Measurements from ENCODE around the gene BSG.
A peak's percentile ranks its signal among the peaks of the same experiment; 100 is the strongest.

The BSG gene

DNA sequence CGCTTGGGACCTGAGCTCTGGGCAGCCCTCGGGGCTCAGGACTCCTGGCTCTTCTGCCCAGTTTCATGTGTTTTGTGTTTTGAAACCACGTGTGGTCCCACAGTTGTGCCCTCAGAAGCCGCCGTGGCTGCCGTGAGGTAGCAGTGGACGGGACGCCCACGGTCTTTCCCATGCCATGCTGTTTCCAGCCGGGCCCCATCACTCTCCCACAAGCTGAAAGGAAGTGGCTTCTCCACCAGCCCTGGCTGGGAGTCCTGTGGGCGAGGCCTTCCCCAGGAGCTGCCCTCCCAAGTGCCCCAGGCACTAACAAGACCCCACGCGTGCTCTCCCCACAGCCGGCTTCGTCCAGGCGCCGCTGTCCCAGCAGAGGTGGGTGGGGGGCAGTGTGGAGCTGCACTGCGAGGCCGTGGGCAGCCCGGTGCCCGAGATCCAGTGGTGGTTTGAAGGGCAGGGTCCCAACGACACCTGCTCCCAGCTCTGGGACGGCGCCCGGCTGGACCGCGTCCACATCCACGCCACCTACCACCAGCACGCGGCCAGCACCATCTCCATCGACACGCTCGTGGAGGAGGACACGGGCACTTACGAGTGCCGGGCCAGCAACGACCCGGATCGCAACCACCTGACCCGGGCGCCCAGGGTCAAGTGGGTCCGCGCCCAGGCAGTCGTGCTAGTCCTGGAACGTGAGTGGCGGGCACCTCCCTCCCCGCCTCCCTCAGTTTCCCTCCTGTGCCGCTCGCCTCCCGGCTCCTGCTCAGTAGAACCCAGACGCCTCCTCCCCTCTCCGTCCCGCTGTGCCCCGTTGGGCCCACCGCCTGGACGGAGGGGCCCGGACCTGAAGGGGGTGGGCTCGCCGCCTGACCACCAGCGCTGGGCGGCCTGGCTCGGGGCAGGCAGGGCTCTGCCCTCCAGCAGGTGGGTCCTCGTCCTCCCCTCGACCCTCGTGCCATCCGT is 5.3 kb downstream of the BSG start:
- TF ChIP-seq, protein P1, sequence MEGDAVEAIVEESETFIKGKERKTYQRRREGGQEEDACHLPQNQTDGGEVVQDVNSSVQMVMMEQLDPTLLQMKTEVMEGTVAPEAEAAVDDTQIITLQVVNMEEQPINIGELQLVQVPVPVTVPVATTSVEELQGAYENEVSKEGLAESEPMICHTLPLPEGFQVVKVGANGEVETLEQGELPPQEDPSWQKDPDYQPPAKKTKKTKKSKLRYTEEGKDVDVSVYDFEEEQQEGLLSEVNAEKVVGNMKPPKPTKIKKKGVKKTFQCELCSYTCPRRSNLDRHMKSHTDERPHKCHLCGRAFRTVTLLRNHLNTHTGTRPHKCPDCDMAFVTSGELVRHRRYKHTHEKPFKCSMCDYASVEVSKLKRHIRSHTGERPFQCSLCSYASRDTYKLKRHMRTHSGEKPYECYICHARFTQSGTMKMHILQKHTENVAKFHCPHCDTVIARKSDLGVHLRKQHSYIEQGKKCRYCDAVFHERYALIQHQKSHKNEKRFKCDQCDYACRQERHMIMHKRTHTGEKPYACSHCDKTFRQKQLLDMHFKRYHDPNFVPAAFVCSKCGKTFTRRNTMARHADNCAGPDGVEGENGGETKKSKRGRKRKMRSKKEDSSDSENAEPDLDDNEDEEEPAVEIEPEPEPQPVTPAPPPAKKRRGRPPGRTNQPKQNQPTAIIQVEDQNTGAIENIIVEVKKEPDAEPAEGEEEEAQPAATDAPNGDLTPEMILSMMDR (IDR thresholded peaks at IDR 0.05; ENCODE audit: low read depth, low read length) = no peak
- in situ Hi-C loops (cut with HindIII; ENCODE audit: low sequenced_read_pairs) = no loop called here
- DNase-seq (ENCODE audit: low read depth, low spot score) = no peak
- H3K4me3 ChIP-seq (ENCODE audit: low read depth, low read length) = no peak overlapping the region

DNA sequence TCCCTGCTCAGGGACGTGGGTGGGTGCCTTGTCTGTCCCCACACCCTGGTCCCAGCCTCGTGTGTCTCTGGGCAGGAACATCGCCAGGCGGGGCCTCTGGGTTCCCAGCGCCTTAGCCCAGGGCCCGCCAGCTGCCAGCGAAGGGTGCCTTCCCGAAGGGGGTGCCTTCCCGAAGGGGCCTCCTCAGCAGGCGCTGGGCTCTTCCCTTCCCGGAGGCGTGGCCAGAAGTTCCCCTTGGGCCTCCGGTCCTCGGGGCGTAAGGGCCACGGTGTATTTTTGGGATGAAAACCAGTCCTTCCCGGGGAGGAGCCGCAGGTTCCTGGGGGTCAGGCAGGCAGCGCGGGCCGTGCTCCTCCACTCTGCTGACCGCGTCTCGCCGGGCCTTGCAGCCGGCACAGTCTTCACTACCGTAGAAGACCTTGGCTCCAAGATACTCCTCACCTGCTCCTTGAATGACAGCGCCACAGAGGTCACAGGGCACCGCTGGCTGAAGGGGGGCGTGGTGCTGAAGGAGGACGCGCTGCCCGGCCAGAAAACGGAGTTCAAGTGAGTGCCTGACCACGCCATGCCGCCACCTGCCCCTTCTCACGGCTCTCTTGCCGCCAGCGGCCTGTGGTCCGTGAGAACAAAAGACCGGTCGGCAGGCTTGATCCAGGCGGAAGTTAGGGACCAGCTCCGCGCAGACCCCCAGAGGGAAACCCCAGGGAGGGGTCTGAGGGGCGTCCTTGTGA is 6.9 kb downstream of the BSG start:
- in situ Hi-C loops (cut with HindIII; ENCODE audit: low sequenced_read_pairs) = no loop called here
- TF ChIP-seq, protein P1 (IDR thresholded peaks at IDR 0.05; ENCODE audit: low read depth, low read length) = no peak
- no peak for DNase-seq (ENCODE audit: low read depth, low spot score)
- no peak overlapping the region for H3K4me3 ChIP-seq (ENCODE audit: low read depth, low read length)

DNA sequence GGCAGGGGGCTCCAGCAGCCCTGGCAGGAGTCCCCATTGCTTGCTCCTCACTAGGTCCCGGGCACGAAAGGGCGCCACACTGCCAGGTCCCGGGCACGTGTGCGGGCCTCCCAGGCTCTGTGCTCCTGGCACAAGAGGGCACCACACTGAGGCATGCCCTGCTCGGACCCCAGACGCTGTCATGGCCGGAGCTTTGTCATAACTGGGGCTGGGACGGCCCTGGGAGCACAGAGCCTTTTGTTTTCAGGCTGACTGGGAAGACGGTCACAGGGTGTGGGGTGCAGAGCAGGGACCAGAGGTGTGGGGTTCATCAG is 7.4 kb downstream of the BSG start:
- no peak overlapping the region for H3K4me3 ChIP-seq (ENCODE audit: low read depth, low read length)
- DNase-seq (ENCODE audit: low read depth, low spot score) = no peak
- TF ChIP-seq, protein P1 (IDR thresholded peaks at IDR 0.05; ENCODE audit: low read depth, low read length) = no peak
- in situ Hi-C loops (cut with HindIII; ENCODE audit: low sequenced_read_pairs) = no loop called here

DNA sequence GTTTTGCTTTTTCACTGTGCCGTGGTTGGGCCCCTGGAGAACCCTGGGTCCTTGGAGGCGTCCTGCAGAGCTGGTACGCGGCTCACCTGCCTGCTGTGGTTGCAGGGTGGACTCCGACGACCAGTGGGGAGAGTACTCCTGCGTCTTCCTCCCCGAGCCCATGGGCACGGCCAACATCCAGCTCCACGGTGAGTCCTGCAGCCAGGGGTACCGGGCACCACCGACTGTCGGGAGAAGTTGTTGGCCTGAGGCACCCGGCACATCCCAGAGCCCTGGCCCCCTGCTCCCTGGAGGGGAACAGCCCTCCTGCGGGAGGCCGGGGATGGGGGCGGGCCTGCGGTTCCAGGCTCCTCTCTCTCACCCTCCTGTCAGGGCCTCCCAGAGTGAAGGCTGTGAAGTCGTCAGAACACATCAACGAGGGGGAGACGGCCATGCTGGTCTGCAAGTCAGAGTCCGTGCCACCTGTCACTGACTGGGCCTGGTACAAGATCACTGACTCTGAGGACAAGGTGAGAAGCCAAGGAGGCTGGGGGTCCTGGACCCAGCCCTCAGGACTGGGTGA is 8.0 kb downstream of the BSG start:
- TF ChIP-seq, protein P1 (IDR thresholded peaks at IDR 0.05; ENCODE audit: low read depth, low read length) = no peak
- DNase-seq (ENCODE audit: low read depth, low spot score) = no peak
- in situ Hi-C loops (cut with HindIII; ENCODE audit: low sequenced_read_pairs) = no loop called here
- H3K4me3 ChIP-seq (ENCODE audit: low read depth, low read length) = no peak overlapping the region

DNA sequence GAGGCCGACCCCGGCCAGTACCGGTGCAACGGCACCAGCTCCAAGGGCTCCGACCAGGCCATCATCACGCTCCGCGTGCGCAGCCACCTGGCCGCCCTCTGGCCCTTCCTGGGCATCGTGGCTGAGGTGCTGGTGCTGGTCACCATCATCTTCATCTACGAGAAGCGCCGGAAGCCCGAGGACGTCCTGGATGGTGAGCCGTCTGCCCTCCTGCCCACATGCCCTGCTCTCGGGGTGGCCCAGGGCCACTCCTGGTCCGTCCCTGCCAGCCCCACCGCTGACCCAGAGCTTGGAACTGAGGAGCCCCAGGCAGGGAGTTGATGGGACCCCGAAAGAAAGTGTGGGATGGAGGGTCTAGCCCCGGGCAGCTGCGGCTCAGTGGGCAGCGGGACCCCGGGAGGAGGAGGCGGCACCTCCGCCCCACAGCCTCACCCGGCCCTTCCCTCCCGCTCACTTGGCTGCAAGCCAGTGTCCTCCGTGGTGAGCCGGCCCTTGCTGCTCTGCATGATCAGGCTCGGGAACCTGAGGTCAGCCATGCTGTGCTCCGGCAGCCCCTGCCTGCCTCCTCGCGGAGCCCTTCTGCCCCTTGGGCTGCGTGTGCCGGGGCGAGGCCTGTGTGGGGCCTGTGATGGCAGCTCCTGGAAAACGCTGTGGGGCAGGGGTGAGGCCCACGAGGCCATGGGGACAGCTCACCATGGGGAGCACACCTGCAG is 9.2 kb downstream of the BSG start:
- TF ChIP-seq, protein P1 (IDR thresholded peaks at IDR 0.05; ENCODE audit: low read depth, low read length) = no peak
- in situ Hi-C loops (cut with HindIII; ENCODE audit: low sequenced_read_pairs) = no loop called here
- no peak for DNase-seq (ENCODE audit: low read depth, low spot score)
- H3K4me3 ChIP-seq (ENCODE audit: low read depth, low read length) = no peak overlapping the region

DNA sequence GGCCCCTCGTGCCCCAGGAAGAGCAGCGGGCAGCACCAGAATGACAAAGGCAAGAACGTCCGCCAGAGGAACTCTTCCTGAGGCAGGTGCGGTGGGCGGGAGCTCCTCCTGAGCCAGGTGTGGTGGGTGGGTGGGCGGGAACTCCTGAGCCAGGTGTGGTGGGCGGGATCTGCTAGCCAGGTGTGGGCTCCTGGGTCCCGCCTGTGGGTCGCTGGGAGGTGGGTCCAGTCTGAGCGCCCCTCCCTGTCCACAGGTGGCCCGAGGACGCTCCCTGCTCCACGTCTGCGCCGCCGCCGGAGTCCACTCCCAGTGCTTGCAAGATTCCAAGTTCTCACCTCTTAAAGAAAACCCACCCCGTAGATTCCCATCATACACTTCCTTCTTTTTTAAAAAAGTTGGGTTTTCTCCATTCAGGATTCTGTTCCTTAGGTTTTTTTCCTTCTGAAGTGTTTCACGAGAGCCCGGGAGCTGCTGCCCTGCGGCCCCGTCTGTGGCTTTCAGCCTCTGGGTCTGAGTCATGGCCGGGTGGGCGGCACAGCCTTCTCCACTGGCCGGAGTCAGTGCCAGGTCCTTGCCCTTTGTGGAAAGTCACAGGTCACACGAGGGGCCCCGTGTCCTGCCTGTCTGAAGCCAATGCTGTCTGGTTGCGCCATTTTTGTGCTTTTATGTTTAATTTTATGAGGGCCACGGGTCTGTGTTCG is 10.3 kb downstream of the BSG start:
- peak; percentile 32 for DNase-seq (ENCODE audit: low read depth, low spot score)
- H3K4me3 ChIP-seq (ENCODE audit: low read depth, low read length) = no peak overlapping the region
- TF ChIP-seq, protein P1 (IDR thresholded peaks at IDR 0.05; ENCODE audit: low read depth, low read length) = no peak
- in situ Hi-C loops (cut with HindIII; ENCODE audit: low sequenced_read_pairs) = no loop called here
